ENCODE results near the gene LHPP.

Gene LHPP

DNA sequence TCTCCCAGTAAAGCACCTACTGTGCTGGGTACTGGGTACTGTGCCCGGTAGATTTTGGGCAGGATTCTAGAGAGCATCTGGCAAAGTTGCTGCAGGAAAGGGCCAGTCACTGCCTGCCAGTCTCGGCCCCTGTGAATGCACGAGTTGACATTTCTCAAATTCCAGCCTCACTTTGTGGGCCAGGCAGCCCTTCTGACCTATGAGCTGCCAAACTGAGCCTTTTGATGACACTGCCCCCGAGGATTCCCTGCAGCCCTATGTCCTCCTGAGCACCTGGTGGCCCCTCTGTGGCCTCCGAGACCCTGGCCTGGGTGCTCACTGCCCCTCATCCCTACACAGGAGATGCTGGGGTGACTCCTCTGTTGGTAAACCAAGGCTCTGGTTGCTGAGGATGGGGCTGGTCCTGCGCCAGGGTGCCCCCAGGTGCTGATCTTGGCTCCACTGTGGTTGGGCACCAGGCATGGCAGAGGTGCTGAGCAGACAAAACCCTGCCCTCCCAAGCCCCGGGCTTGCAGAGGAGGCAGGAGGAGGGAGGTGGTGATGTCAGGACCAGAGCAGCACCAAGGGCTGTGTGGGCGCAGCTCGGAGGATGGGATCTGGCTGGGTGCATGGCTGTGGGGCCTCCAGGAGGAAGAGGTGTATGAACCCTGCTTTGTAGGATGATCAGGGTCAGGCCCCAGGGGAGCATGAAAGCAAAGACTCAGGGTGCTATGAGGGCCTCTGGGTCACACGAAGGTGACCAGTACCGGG, 16.2 kb downstream of the LHPP start:
- FAIRE-seq = no peak
- DNase-seq (ENCODE audit: insufficient read length, low spot score) = no peak
- TF ChIP-seq POU2F2 (IDR thresholded peaks at IDR 0.05; ENCODE audit: low read depth, low read length) (no peak), POLR2A (IDR thresholded peaks at IDR 0.05; ENCODE audit: low read depth, low read length) (no peak), PAX5 (IDR thresholded peaks at IDR 0.05; ENCODE audit: insufficient read depth, low read length, severe bottlenecking) (no peak), TAF1 (IDR thresholded peaks at IDR 0.05; ENCODE audit: low read depth, low read length) (no peak), POLR2AphosphoS5 (IDR thresholded peaks at IDR 0.05; ENCODE audit: low read depth, low read length) (no peak), SPI1 (IDR thresholded peaks at IDR 0.05; ENCODE audit: low read depth, low read length) (no peak)

GRCh38 chr10:124478515-124478914, 16.9 kb downstream of the LHPP start:
- no peak for TF ChIP-seq TAF1 (IDR thresholded peaks at IDR 0.05; ENCODE audit: low read depth, low read length)
- no peak for FAIRE-seq

DNA sequence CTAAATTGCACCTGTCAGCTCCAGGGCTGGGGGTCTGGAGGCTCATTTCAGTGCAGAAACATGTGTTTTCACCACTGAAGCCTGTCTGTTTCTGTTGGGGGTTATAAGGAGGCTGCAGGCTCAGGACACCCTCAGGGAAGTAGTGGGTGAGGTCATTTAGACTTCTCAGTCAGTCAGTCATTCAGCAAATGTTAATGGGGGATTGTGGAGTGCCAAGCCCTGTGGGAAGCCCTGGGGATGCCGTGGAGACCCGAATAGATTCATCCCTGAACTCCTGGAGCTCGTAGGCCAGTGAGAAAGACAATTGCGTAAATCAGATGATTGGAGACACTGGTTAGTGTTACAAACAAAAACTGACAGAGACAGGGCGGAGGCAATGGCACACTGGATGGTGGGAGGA, 19.2 kb downstream of the LHPP start:
- FAIRE-seq (no peak), DNase-seq (ENCODE audit: insufficient read length, low spot score) (no peak)
- TF ChIP-seq PAX5 (IDR thresholded peaks at IDR 0.05; ENCODE audit: insufficient read depth, low read length, severe bottlenecking) = no peak

More at GRCh38 chr10:124478515-124478914, 16.9 kb downstream of the LHPP start:
- no peak for DNase-seq (ENCODE audit: insufficient read length, low spot score)

DNA sequence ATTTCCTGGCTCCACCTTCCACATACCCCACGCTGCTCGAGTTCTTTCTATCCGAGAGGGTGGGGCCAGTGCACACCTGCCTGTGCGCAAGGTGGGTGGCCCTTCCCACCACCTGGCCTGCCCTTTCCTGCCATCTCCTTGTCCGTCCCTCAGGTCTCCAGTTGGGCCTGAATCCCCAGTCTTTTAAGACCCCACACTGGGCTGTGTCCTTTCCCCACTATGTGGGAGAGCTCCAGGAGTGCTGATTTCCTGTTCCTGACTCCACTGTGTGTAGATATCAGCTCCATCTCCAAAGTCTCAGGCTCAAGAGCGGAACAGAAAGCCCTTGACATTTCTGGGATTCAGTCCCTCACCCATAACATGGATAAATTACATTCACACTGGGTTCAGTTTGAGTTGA, 20.1 kb downstream of the LHPP start:
- FAIRE-seq (no peak), DNase-seq (ENCODE audit: insufficient read length, low spot score) (no peak)
- TF ChIP-seq TAF1 (IDR thresholded peaks at IDR 0.05; ENCODE audit: low read depth, low read length) = no peak

DNA sequence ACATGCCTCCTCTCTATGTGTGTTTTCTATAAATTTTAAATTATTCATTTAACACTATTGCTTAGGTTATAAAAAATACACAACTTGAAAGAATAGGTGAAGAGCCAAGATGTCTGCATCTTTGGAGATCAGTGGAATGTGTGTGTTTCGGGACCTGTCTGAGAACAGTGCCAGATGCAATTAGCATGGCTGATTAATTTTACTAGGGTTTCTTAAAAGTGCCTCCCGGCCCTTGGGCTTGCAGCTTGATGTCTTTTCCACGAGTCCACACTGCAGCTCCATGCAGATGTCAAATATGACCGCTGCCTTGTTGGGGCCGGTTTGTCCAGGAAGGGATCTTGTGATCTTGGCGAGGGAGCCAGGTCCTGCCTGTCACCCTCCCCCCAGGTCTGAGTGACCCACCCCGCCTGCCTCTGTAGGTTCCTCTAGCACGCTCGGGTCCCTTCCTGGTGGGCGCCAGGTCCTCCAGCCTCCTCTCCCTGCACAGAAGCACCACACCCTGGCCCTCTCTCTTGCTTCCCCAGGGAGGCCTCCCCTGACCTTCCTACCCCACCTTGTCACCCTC, 20.7 kb downstream of the LHPP start:
- DNase-seq (ENCODE audit: insufficient read length, low spot score) (no peak), FAIRE-seq (no peak)
- TF ChIP-seq SPI1 (IDR thresholded peaks at IDR 0.05; ENCODE audit: low read depth, low read length) (no peak), POLR2A (IDR thresholded peaks at IDR 0.05; ENCODE audit: low read depth, low read length) (no peak), PAX5 (IDR thresholded peaks at IDR 0.05; ENCODE audit: insufficient read depth, low read length, severe bottlenecking) (no peak), TAF1 (IDR thresholded peaks at IDR 0.05; ENCODE audit: low read depth, low read length) (no peak), POU2F2 (IDR thresholded peaks at IDR 0.05; ENCODE audit: low read depth, low read length) (no peak), POLR2AphosphoS5 (IDR thresholded peaks at IDR 0.05; ENCODE audit: low read depth, low read length) (no peak)

GRCh38 chr10:124482876-124483275, 21.3 kb downstream of the LHPP start:
- TF ChIP-seq SPI1 (IDR thresholded peaks at IDR 0.05; ENCODE audit: low read depth, low read length) (no peak), POLR2AphosphoS5 (IDR thresholded peaks at IDR 0.05; ENCODE audit: low read depth, low read length) (no peak), PAX5 (IDR thresholded peaks at IDR 0.05; ENCODE audit: insufficient read depth, low read length, severe bottlenecking) (no peak), POLR2A (IDR thresholded peaks at IDR 0.05; ENCODE audit: low read depth, low read length) (no peak), POU2F2 (IDR thresholded peaks at IDR 0.05; ENCODE audit: low read depth, low read length) (no peak), TAF1 (IDR thresholded peaks at IDR 0.05; ENCODE audit: low read depth, low read length) (no peak)
- FAIRE-seq = no peak
- no peak for DNase-seq (ENCODE audit: insufficient read length, low spot score)

GRCh38 chr10:124484031-124484430, 22.4 kb downstream of the LHPP start:
- FAIRE-seq = no peak
- no peak for TF ChIP-seq TAF1 (IDR thresholded peaks at IDR 0.05; ENCODE audit: low read depth, low read length)
- no peak for TF ChIP-seq PAX5 (IDR thresholded peaks at IDR 0.05; ENCODE audit: insufficient read depth, low read length, severe bottlenecking)
- TF ChIP-seq POLR2A (IDR thresholded peaks at IDR 0.05; ENCODE audit: low read depth, low read length) = no peak
- TF ChIP-seq SPI1 (IDR thresholded peaks at IDR 0.05; ENCODE audit: low read depth, low read length) = no peak
- TF ChIP-seq POLR2AphosphoS5 (IDR thresholded peaks at IDR 0.05; ENCODE audit: low read depth, low read length) = no peak

GRCh38 chr10:124484661-124485060, 23.0 kb downstream of the LHPP start:
- TF ChIP-seq TAF1 (IDR thresholded peaks at IDR 0.05; ENCODE audit: low read depth, low read length) (no peak), PAX5 (IDR thresholded peaks at IDR 0.05; ENCODE audit: insufficient read depth, low read length, severe bottlenecking) (no peak), POLR2A (IDR thresholded peaks at IDR 0.05; ENCODE audit: low read depth, low read length) (no peak), POLR2AphosphoS5 (IDR thresholded peaks at IDR 0.05; ENCODE audit: low read depth, low read length) (no peak), SPI1 (IDR thresholded peaks at IDR 0.05; ENCODE audit: low read depth, low read length) (no peak), POU2F2 (IDR thresholded peaks at IDR 0.05; ENCODE audit: low read depth, low read length) (no peak)
- FAIRE-seq = no peak
- DNase-seq (ENCODE audit: insufficient read length, low spot score) = no peak

More at GRCh38 chr10:124484031-124484430, 22.4 kb downstream of the LHPP start:
- no peak for DNase-seq (ENCODE audit: insufficient read length, low spot score)

DNA sequence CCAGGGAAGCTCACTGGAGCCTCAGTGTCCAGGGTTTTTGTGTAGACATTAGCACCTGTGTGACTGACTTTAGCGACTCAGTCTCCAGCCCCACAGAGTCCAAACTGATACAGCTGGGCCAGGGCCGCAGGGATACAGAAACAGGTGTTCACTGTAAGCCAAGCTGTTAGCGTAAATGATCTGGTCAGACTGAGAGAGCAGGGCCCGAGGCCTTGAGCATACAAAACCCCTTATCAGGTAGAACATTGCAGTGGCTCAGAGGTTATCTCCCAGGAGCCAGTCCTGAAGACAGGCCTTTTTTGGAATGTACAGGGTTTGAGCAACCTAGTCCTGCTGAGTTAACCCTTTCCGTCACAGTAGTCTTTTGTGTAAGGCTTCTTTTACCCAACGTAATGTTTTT, 25.0 kb downstream of the LHPP start:
- DNase-seq (ENCODE audit: insufficient read length, low spot score) (no peak), FAIRE-seq (no peak)
- TF ChIP-seq POLR2A (IDR thresholded peaks at IDR 0.05; ENCODE audit: low read depth, low read length) (no peak), POLR2AphosphoS5 (IDR thresholded peaks at IDR 0.05; ENCODE audit: low read depth, low read length) (no peak)

- DNase-seq (ENCODE audit: insufficient read length, low spot score) (no peak), FAIRE-seq (no peak)
- no peak for TF ChIP-seq POLR2AphosphoS5 (IDR thresholded peaks at IDR 0.05; ENCODE audit: low read depth, low read length)
- TF ChIP-seq POU2F2 (IDR thresholded peaks at IDR 0.05; ENCODE audit: low read depth, low read length) = no peak
- no peak for TF ChIP-seq POLR2A (IDR thresholded peaks at IDR 0.05; ENCODE audit: low read depth, low read length)
- TF ChIP-seq TAF1 (IDR thresholded peaks at IDR 0.05; ENCODE audit: low read depth, low read length) = no peak
- no peak for TF ChIP-seq PAX5 (IDR thresholded peaks at IDR 0.05; ENCODE audit: insufficient read depth, low read length, severe bottlenecking)
- no peak for TF ChIP-seq SPI1 (IDR thresholded peaks at IDR 0.05; ENCODE audit: low read depth, low read length)
These were observed 29.5 kb downstream of the LHPP start for GRCh38 chr10:124491105-124491504.
